CD14-positive monocyte (primary cell): ENCODE measurements around the gene PPP2R2C. TPM values are rescaled to one million over a fixed set of nuclear protein-coding genes. Genes with fewer than 3 reads are reported as not detected.
A peak's percentile ranks its signal among the peaks of the same experiment; 100 is the strongest.

ENCODE experiments used
- DNase-seq, 3 donors: peaks; one replicate each; pipeline ENCODE4 v3.0.0-alpha.2; 2011 to 2022
- H2AFZ ChIP-seq: 2 replicates; pipeline ENCODE4 v1.6.0; 2012; ENCODE audit warnings: mild to moderate bottlenecking, low read depth, low read length, inconsistent platforms; ENCODE audit not compliant: insufficient read depth, poor library complexity, severe bottlenecking
- H3K27ac ChIP-seq, 2 donors: 1 replicate in 1 of 2; 2 replicates in 1 of 2; pipeline ENCODE4 v1.5.1; 2012 to 2013; ENCODE audit warnings: low read length in 2 of 2, control low read depth in 1 of 2, inconsistent platforms in 1 of 2, low read depth in 1 of 2, mild to moderate bottlenecking in 1 of 2
- H3K27me3 ChIP-seq, 2 donors: one replicate each; pipeline versions ENCODE4 v1.6.0 to v1.6.1; 2011 to 2013; ENCODE audit warnings: low read length in 2 of 2; ENCODE audit not compliant: control insufficient read depth in 2 of 2, insufficient read depth in 2 of 2
- H3K36me3 ChIP-seq, 2 donors: replicated peaks in 1 of 2; 1 replicate in 1 of 2; 2 replicates in 1 of 2; pipeline versions ENCODE4 v1.5.1 to v1.6.1; 2012 to 2013; ENCODE audit warnings: low read length in 2 of 2, control low read depth in 1 of 2, inconsistent platforms in 1 of 2, mild to moderate bottlenecking in 1 of 2; ENCODE audit not compliant: insufficient read depth in 2 of 2, control insufficient read depth in 1 of 2
- H3K4me1 ChIP-seq, 2 donors: 1 replicate in 1 of 2; 2 replicates in 1 of 2; pipeline versions ENCODE4 v1.5.1 to v1.6.1; 2012 to 2013; ENCODE audit warnings: low read length in 2 of 2, control low read depth in 1 of 2, inconsistent platforms in 1 of 2, mild to moderate bottlenecking in 1 of 2, moderate library complexity in 1 of 2; ENCODE audit not compliant: insufficient read depth in 2 of 2, control insufficient read depth in 1 of 2
- H3K4me2 ChIP-seq: replicated peaks from 2 replicates; pipeline ENCODE3; 2012; ENCODE audit warnings: low read length, moderate library complexity, mild to moderate bottlenecking; ENCODE audit not compliant: poor library complexity, severe bottlenecking; ENCODE audit errors: extremely low read depth
- H3K4me3 ChIP-seq, 3 experiments: fragments of 200-600 bp in 1 of 3; sonication (generic) in 1 of 3; replicated peaks in 1 of 3; 1 replicate in 2 of 3; 2 replicates in 1 of 3; pipeline ENCODE4 v1.5.1; 2011 to 2013; ENCODE audit warnings: low read length in 3 of 3, mild to moderate bottlenecking in 3 of 3, control low read depth in 2 of 3, low read depth in 2 of 3, inconsistent platforms in 1 of 3, moderate library complexity in 1 of 3
- H3K79me2 ChIP-seq: 2 replicates; pipeline ENCODE4 v1.6.0; 2012; ENCODE audit warnings: mild to moderate bottlenecking, control low read depth, inconsistent platforms, low read length, moderate library complexity; ENCODE audit not compliant: insufficient read depth
- H3K9ac ChIP-seq: 2 replicates; pipeline ENCODE4 v1.6.0; 2017; ENCODE audit warnings: low read length, mild to moderate bottlenecking; ENCODE audit not compliant: insufficient read depth, poor library complexity, severe bottlenecking
- H3K9me3 ChIP-seq, 2 donors: replicated peaks in 1 of 2; 1 replicate in 1 of 2; 2 replicates in 1 of 2; pipeline versions ENCODE4 v1.5.1 to v1.6.1; 2012 to 2013; ENCODE audit warnings: low read length in 2 of 2, control low read depth in 1 of 2; ENCODE audit not compliant: control insufficient read depth in 1 of 2, insufficient read depth in 1 of 2
- H4K20me1 ChIP-seq: 2 replicates; pipeline ENCODE4 v1.6.0; 2012; ENCODE audit warnings: mild to moderate bottlenecking, low read length, control low read depth, moderate library complexity; ENCODE audit not compliant: insufficient read depth
- H3K27ac Mint-ChIP-seq, 7 donors: one replicate each; pipeline ENCODE4 v1.8.0; 2020; ENCODE audit warnings: mild to moderate bottlenecking in 7 of 7, mixed read lengths in 7 of 7, moderate library complexity in 6 of 7, inconsistent platforms in 2 of 7
- H3K27me3 Mint-ChIP-seq, 3 donors: one replicate each; pipeline ENCODE4 v1.8.0; 2021 to 2022; ENCODE audit warnings: low read depth in 3 of 3, mild to moderate bottlenecking in 3 of 3, mixed read lengths in 3 of 3, moderate library complexity in 3 of 3, inconsistent platforms in 1 of 3
- H3K36me3 Mint-ChIP-seq, 2 donors: one replicate each; pipeline ENCODE4 v1.8.0; 2020; ENCODE audit warnings: mixed read lengths in 2 of 2, inconsistent platforms in 1 of 2, mild to moderate bottlenecking in 1 of 2
- H3K4me1 Mint-ChIP-seq: one replicate; pipeline ENCODE4 v1.8.0; 2020; ENCODE audit warnings: mild to moderate bottlenecking, mixed read lengths
- H3K4me3 Mint-ChIP-seq, 2 donors: one replicate each; pipeline ENCODE4 v1.8.0; 2020; ENCODE audit warnings: mild to moderate bottlenecking in 2 of 2, mixed read lengths in 2 of 2, moderate library complexity in 1 of 2
- H3K9me3 Mint-ChIP-seq, 7 donors: one replicate each; pipeline ENCODE4 v1.8.0; 2020 to 2022; ENCODE audit warnings: mixed read lengths in 7 of 7, mild to moderate bottlenecking in 6 of 7, moderate library complexity in 6 of 7, inconsistent platforms in 2 of 7
- WGBS: methylation state at CpG from one replicate; pipeline ENCODE4 v1.1.5; 2013; ENCODE audit warnings: missing lambda C conversion rate; ENCODE audit not compliant: insufficient coverage; 5-methylcytosine and 5-hydroxymethylcytosine counted together
- intact Hi-C, 2 donors: fragments of 100-400 bp; cut with micrococcal nuclease; formaldehyde crosslinking; loops; one replicate each; pipeline versions ENCODE4 v1.15.0 to v1.15.1; 2023
- polyA plus RNA-seq, 3 donors: library from polyadenylated mRNA; depleted of rRNA in 1 of 3; unstranded in 2 of 3; stranded (reverse) in 1 of 3; fragments of 300-500 nt in 2 of 3; fragments of >200 nt in 1 of 3; fragmentation: Illumina TruSeq in 2 of 3; gene quantifications; 1 replicate in 2 of 3; 2 replicates in 1 of 3; pipeline ENCODE4 v1.2.3, GENCODE V29; 2012 to 2021
- TF ChIP-seq, protein P1 (sequence below): fragments of 200-600 bp; IDR thresholded peaks from one replicate; pipeline ENCODE4 v1.8.0; 2022; ENCODE audit warnings: antibody characterized with exemption, mild to moderate bottlenecking

PPP2R2C gene
- polyA plus RNA-seq, 3 donors = not detected

DNA sequence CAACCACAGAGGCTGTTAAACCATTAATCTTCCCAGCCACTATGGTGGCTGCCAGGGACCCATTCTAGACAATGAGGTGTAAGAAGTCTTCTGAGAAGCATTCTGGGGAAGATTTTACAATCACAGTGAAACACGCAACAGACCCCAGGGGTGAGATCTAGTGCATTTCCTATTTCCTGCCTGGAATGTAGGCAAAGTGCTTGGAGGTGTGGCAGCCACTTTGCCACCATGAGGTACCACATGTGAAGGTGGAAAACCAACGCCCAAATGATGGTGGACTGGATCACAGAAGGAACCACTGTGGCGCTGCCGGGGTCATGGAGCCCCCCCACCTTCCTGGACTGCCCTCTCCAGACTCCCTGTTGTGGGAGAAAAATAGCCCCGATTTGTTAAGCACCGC is 140.9 kb downstream of the PPP2R2C start:
- WGBS = 94% methylated on average over 2 of the region's 6 CpGs
- H3K27me3 ChIP-seq = no peaks in the 10 kb centered on the region
- TF ChIP-seq, protein P1, sequence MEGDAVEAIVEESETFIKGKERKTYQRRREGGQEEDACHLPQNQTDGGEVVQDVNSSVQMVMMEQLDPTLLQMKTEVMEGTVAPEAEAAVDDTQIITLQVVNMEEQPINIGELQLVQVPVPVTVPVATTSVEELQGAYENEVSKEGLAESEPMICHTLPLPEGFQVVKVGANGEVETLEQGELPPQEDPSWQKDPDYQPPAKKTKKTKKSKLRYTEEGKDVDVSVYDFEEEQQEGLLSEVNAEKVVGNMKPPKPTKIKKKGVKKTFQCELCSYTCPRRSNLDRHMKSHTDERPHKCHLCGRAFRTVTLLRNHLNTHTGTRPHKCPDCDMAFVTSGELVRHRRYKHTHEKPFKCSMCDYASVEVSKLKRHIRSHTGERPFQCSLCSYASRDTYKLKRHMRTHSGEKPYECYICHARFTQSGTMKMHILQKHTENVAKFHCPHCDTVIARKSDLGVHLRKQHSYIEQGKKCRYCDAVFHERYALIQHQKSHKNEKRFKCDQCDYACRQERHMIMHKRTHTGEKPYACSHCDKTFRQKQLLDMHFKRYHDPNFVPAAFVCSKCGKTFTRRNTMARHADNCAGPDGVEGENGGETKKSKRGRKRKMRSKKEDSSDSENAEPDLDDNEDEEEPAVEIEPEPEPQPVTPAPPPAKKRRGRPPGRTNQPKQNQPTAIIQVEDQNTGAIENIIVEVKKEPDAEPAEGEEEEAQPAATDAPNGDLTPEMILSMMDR = no peak
- Mint-ChIP-seq H3K4me1 (no peaks in the 10 kb centered on the region), H3K27ac (no peak overlapping the region), H3K27me3 (peaks cover 11 to 15% (median 13%) of the 10 kb centered on the region in 3 donors), H3K4me3 (no peak overlapping the region), H3K9me3 (peaks cover 3 to 26% (median 12%) of the 10 kb centered on the region in 7 donors), H3K36me3 (no peaks in the 10 kb centered on the region)
- no peak overlapping the region for H3K9ac ChIP-seq
- no peak for DNase-seq
- H3K27ac ChIP-seq = no peak overlapping the region
- H3K9me3 ChIP-seq = peaks cover 0 to 17% of the 10 kb centered on the region in 2 donors
- no peak overlapping the region for H3K4me2 ChIP-seq
- no peak overlapping the region for H3K4me3 ChIP-seq
- no peaks in the 10 kb centered on the region for H3K79me2 ChIP-seq
- H4K20me1 ChIP-seq = no peaks in the 10 kb centered on the region
- no peak overlapping the region for H2AFZ ChIP-seq
- intact Hi-C loops = no loop called here
- H3K4me1 ChIP-seq = no peaks in the 10 kb centered on the region
- no peaks in the 10 kb centered on the region for H3K36me3 ChIP-seq

DNA sequence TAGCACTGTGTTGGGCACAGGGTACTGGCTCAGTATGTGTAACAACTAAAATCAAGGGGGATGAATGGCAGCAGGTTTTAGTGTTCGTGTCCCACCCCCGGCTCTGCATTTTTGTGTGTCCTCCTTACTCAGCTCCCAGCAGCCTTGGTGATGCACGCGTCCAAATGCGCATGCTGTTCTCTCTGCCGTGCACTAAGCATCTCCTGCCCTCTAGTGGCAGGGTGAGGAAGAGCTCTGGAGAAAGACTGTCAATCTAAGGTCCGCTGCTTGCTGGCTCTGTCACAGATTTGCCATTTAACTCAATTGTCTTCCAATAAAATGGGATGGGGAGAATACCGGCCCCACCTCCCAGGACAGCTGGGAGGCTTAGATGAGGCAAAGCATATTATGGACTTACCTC is 141.4 kb downstream of the PPP2R2C start:
- Mint-ChIP-seq H3K4me1 (no peaks in the 10 kb centered on the region), H3K27me3 (peaks cover 15 to 20% (median 17%) of the 10 kb centered on the region in 3 donors), H3K36me3 (no peaks in the 10 kb centered on the region), H3K9me3 (peaks cover 4 to 26% (median 13%) of the 10 kb centered on the region in 7 donors), H3K4me3 (no peak overlapping the region), H3K27ac (no peak overlapping the region)
- TF ChIP-seq, protein P1 = no peak
- intact Hi-C loops = no loop called here
- Histone ChIP-seq H3K79me2 (no peaks in the 10 kb centered on the region), H3K9me3 (peaks cover 0 to 17% of the 10 kb centered on the region in 2 donors), H4K20me1 (no peaks in the 10 kb centered on the region), H3K27ac (no peak overlapping the region), H3K4me3 (no peak overlapping the region), H3K27me3 (peaks cover 0 to 3% of the 10 kb centered on the region in 2 donors), H3K4me1 (no peaks in the 10 kb centered on the region), H3K36me3 (no peaks in the 10 kb centered on the region), H3K9ac (no peak overlapping the region), H2AFZ (no peak overlapping the region), H3K4me2 (no peak overlapping the region)
- DNase-seq = peak in 1 of 3 donors; percentile 1
- WGBS = 78% methylated on average over 4 of the region's 8 CpGs
